Panc1 (cell line): ENCODE measurements around the gene AARS2.

Experiments
- CTCF ChIP-seq: fragments of 450-650 bp; IDR thresholded peaks from 2 replicates; pipeline ENCODE4 v1.5.1; 2017; ENCODE audit warnings: mild to moderate bottlenecking
- POLR2AphosphoS5 ChIP-seq: IDR thresholded peaks from 2 replicates; pipeline ENCODE4 v1.6.1; 2012; ENCODE audit warnings: mild to moderate bottlenecking, low read depth, low read length, moderate library complexity
- REST ChIP-seq, 2 experiments: IDR thresholded peaks; 2 replicates each; pipeline ENCODE4 v1.6.1; 2011 to 2012; ENCODE audit warnings: low read depth in 2 of 2, control low read depth in 1 of 2, low read length in 1 of 2, mild to moderate bottlenecking in 1 of 2, moderate library complexity in 1 of 2; ENCODE audit not compliant: insufficient read depth in 1 of 2
- TCF7L2 ChIP-seq: IDR thresholded peaks from 2 replicates; pipeline ENCODE4 v1.6.1; 2011; ENCODE audit warnings: mild to moderate bottlenecking, low read depth, low read length, inconsistent platforms

GRCh38 chr6:44332585-44332984 lies 19.4 kb upstream of the AARS2 start:
- no peak for TF ChIP-seq TCF7L2
- TF ChIP-seq CTCF: no peak
- no peak for TF ChIP-seq POLR2AphosphoS5
- no peak for TF ChIP-seq REST (IDR thresholded peaks at IDR 0.05; ENCODE audit: insufficient read depth in 1 of 2, low read depth in 2 of 2, low read length in 1 of 2)
